SH-SY5Y (cell line): Measurements from ENCODE around the gene RIC1.

Source experiments
- GATA2 ChIP-seq: IDR thresholded peaks from 2 replicates; pipeline ENCODE4 v1.6.1; 2011; ENCODE audit warnings: mild to moderate bottlenecking, low read depth, low read length
- GATA3 ChIP-seq: IDR thresholded peaks from 2 replicates; pipeline ENCODE4 v1.6.1; 2011; ENCODE audit warnings: low read depth, mild to moderate bottlenecking, low read length, moderate library complexity

GRCh38 chr9:5784526-5785315, 155.8 kb downstream of the RIC1 start:
- TF ChIP-seq GATA2 (no peak), GATA3 (no peak)
